ENCODE results near the gene CLOCK. TPM values are rescaled to one million over a fixed set of nuclear protein-coding genes. Genes with fewer than 3 reads are reported as not detected.

The CLOCK gene
- total RNA-seq, 1 donor from 2014 or later = 29.6 TPM

DNA sequence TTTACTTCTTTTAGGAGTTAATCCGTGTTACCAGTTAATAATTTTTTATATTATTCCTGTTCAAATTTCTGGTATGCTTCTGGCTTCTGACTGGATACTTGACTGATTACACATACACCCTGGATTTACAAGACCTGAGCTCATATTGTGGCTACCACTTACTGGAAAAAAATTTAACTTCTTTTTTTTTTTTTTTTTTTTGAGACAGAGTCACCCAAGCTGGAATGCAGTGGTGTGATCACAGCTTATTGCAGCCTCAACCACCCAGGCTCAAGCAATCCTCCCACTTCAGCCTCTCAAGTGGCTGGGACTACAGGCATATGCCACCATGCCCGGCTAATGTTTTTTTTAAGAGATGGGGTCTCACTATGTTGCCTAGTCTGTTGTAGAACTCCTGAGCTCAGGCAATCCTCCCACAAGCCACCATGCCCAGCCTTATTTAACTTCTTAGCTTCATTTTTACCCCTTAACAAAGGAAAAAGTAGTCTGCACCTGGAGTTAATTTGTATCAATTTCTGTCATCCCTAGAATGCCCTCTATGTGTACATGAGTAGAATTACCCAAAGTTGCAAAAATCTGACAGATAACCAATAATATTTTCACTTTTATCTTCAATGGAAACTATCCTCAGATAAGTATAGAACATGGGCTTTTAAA, 100.7 kb downstream of the CLOCK start:
- no peaks in the 10 kb centered on the region for H3K9me3 Mint-ChIP-seq (ENCODE audit: unreplicated experiment)
- DNase-seq (ENCODE audit: low spot score) = no peak
- peaks cover 20% of the 10 kb centered on the region for H3K36me3 Mint-ChIP-seq (ENCODE audit: low read depth, unreplicated experiment)
- TF ChIP-seq, protein P1, sequence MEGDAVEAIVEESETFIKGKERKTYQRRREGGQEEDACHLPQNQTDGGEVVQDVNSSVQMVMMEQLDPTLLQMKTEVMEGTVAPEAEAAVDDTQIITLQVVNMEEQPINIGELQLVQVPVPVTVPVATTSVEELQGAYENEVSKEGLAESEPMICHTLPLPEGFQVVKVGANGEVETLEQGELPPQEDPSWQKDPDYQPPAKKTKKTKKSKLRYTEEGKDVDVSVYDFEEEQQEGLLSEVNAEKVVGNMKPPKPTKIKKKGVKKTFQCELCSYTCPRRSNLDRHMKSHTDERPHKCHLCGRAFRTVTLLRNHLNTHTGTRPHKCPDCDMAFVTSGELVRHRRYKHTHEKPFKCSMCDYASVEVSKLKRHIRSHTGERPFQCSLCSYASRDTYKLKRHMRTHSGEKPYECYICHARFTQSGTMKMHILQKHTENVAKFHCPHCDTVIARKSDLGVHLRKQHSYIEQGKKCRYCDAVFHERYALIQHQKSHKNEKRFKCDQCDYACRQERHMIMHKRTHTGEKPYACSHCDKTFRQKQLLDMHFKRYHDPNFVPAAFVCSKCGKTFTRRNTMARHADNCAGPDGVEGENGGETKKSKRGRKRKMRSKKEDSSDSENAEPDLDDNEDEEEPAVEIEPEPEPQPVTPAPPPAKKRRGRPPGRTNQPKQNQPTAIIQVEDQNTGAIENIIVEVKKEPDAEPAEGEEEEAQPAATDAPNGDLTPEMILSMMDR (IDR thresholded peaks at IDR 0.05; ENCODE audit: unreplicated experiment) = no peak
- H3K27ac Mint-ChIP-seq (ENCODE audit: unreplicated experiment) = peak overlapping the region; percentile 31
- H3K4me3 Mint-ChIP-seq (ENCODE audit: unreplicated experiment) = no peak overlapping the region
- H3K27me3 Mint-ChIP-seq (ENCODE audit: unreplicated experiment) = no peaks in the 10 kb centered on the region
- H3K4me1 Mint-ChIP-seq (ENCODE audit: unreplicated experiment) = no peaks in the 10 kb centered on the region

DNA sequence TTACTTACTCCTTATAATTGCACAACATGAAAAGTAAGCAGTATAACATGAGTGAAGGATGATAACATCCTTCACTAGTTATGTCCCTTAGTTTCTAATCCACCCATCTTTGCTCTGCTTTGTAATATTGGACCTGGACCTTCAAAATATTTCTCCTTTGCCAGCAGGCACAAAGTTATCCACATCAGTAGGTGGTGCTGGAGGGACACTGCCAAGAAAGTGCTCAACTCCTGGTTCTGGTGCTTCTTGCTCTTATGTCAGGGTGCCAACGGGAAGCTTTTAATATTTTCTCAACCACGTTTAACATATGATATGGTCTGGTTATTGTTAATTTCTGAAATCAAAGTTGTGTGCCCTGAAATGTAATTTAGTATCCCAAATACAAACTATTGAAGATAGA, 101.9 kb downstream of the CLOCK start:
- H3K27me3 Mint-ChIP-seq (ENCODE audit: unreplicated experiment) = peaks cover 2% of the 10 kb centered on the region
- DNase-seq (ENCODE audit: low spot score) = no peak
- no peaks in the 10 kb centered on the region for H3K9me3 Mint-ChIP-seq (ENCODE audit: unreplicated experiment)
- TF ChIP-seq, protein P1 (IDR thresholded peaks at IDR 0.05; ENCODE audit: unreplicated experiment) = no peak
- no peaks in the 10 kb centered on the region for H3K4me1 Mint-ChIP-seq (ENCODE audit: unreplicated experiment)
- no peak overlapping the region for H3K27ac Mint-ChIP-seq (ENCODE audit: unreplicated experiment)
- no peak overlapping the region for H3K4me3 Mint-ChIP-seq (ENCODE audit: unreplicated experiment)
- peaks cover 18% of the 10 kb centered on the region for H3K36me3 Mint-ChIP-seq (ENCODE audit: low read depth, unreplicated experiment)

DNA sequence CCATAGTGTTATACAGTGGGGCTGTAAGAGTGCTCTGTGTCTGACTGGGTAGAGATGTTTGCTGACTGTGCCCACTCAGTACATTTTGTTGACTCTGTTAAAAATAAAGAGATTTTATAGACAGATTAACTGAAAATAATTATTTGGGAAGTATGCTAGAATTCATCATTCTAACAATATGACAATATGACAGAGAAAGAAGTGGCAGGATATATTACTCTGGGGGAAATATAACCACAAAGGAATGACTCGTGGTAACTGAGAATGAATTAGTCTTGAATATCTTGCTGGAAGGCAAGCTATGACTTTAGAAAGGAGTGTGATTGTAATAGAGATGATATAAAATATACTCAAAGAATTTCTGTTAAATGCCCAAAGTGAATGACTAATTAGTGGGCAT, 104.2 kb downstream of the CLOCK start:
- peaks cover 2% of the 10 kb centered on the region for H3K27me3 Mint-ChIP-seq (ENCODE audit: unreplicated experiment)
- H3K27ac Mint-ChIP-seq (ENCODE audit: unreplicated experiment) = peak overlapping the region; percentile 44
- peaks cover under 1% of the 10 kb centered on the region for H3K4me1 Mint-ChIP-seq (ENCODE audit: unreplicated experiment)
- no peak for DNase-seq (ENCODE audit: low spot score)
- peaks cover 10% of the 10 kb centered on the region for H3K36me3 Mint-ChIP-seq (ENCODE audit: low read depth, unreplicated experiment)
- H3K9me3 Mint-ChIP-seq (ENCODE audit: unreplicated experiment) = no peaks in the 10 kb centered on the region
- TF ChIP-seq, protein P1 (IDR thresholded peaks at IDR 0.05; ENCODE audit: unreplicated experiment) = no peak
- H3K4me3 Mint-ChIP-seq (ENCODE audit: unreplicated experiment) = no peak overlapping the region

DNA sequence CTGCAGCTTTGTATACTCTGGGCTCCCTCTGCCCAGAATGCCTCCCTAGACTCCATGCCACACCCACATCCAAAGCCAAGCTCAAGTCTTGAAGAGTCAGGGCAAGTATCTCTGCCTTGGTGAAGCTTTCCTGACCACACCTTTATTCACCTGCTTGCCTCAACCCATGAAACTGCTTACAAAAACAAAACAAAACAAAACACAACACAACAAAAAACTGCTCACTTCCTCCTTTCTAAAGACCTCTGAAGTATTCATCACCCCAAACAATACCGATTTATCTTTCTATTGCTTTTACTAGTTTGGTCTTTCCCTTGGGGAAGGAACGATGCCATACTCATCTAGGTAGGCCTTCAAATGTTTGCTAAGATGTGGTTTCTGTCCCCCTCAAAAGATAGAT, 105.9 kb downstream of the CLOCK start:
- TF ChIP-seq, protein P1 (IDR thresholded peaks at IDR 0.05; ENCODE audit: unreplicated experiment) = no peak
- Mint-ChIP-seq H3K27me3 (ENCODE audit: unreplicated experiment) (peaks cover 2% of the 10 kb centered on the region), H3K9me3 (ENCODE audit: unreplicated experiment) (no peaks in the 10 kb centered on the region), H3K36me3 (ENCODE audit: low read depth, unreplicated experiment) (peaks cover 10% of the 10 kb centered on the region), H3K4me1 (ENCODE audit: unreplicated experiment) (peaks cover 11% of the 10 kb centered on the region), H3K4me3 (ENCODE audit: unreplicated experiment) (peak overlapping the region; percentile 11), H3K27ac (ENCODE audit: unreplicated experiment) (no peak overlapping the region)
- DNase-seq (ENCODE audit: low spot score) = no peak

DNA sequence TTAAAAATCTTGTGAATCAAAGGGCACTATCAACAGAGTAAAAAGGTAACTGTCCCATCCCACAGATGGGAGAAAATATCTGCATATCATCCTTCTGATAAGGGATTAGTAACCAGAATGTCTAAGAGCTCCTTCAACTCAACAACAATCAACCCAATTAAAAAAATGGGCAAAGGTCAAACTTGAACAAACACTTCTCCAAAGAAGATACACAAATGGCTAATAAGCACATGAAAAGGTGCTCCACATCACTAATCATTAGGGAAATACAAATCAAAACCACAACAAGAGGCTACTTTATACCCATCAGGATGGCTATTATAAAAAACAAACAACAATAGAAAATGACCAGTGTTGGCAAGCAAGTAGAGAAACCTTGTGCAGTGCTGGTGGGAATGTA, 107.7 kb downstream of the CLOCK start:
- TF ChIP-seq, protein P1 (IDR thresholded peaks at IDR 0.05; ENCODE audit: unreplicated experiment) = no peak
- Mint-ChIP-seq H3K4me3 (ENCODE audit: unreplicated experiment) (no peak overlapping the region), H3K27ac (ENCODE audit: unreplicated experiment) (no peak overlapping the region), H3K4me1 (ENCODE audit: unreplicated experiment) (peaks cover 26% of the 10 kb centered on the region), H3K9me3 (ENCODE audit: unreplicated experiment) (no peaks in the 10 kb centered on the region), H3K27me3 (ENCODE audit: unreplicated experiment) (peaks cover 7% of the 10 kb centered on the region), H3K36me3 (ENCODE audit: low read depth, unreplicated experiment) (peaks cover 14% of the 10 kb centered on the region)
- DNase-seq (ENCODE audit: low spot score) = no peak
